HG03571 (cell line): ENCODE measurements around the gene PDLIM4.

Experiments
- ATAC-seq: cut with Tn5 transposase; IDR thresholded peaks from one replicate; pipeline ENCODE4 v1.9.1; 2021; ENCODE audit not compliant: unreplicated experiment

The PDLIM4 gene

GRCh38 chr5:132301344-132302271 is 44.1 kb downstream of the PDLIM4 start:
- ATAC-seq, result no peak

GRCh38 chr5:132302413-132302812 is 44.9 kb downstream of the PDLIM4 start:
- ATAC-seq, result no peak

DNA sequence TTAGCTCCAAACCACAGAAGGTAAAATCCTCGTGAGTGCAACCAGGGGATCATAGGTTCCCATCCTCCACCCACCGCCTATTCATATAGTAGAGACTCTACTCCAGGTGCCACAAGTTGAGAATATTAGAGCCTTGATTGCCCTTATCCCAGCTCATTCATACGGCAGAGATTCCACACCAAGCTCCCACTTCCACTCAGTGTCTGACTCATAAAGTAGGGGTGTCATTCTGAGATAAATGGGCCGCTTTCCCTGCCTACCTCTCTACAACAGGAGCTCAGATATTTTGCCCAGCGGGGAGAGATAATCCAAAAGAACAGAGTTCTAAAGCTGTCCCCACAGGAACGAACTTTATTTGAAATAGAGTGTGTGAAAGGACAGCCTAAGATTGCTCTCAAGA is 46.1 kb downstream of the PDLIM4 start:
- no peak for ATAC-seq

- no peak for ATAC-seq
Observed at GRCh38 chr5:132305420-132305819, 47.9 kb downstream of the PDLIM4 start.

GRCh38 chr5:132308701-132309100 is 51.2 kb downstream of the PDLIM4 start:
- ATAC-seq, result no peak

DNA sequence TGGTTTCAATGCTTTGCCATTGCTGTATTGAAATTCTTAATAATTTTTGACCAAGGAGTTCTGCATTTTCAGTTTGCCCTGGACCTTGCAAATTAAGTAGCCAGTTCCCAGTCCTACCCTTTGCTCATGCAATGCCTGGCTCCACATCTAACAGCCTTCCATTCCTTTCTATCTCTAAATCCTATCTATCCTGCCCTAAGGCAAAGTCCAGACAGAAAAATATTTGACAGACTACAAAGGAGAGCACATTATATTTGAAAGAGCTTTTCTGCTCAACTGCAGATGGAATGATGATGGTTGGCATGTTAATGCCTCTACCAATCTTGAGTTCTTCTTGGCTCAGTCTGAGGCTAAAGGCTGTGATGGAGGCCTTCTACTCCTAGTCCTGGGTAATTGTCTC is 52.2 kb downstream of the PDLIM4 start:
- ATAC-seq, result no peak

- no peak for ATAC-seq
Observed at GRCh38 chr5:132310141-132310834, 52.8 kb downstream of the PDLIM4 start.

GRCh38 chr5:132313366-132313765 is 55.9 kb downstream of the PDLIM4 start:
- no peak for ATAC-seq

GRCh38 chr5:132313961-132314432 is 56.5 kb downstream of the PDLIM4 start:
- ATAC-seq, result no peak

- ATAC-seq, result no peak
Observed at GRCh38 chr5:132315529-132316067, 58.1 kb downstream of the PDLIM4 start.

GRCh38 chr5:132319975-132320374 is 62.5 kb downstream of the PDLIM4 start:
- ATAC-seq, result no peak

- ATAC-seq, result no peak
Observed at GRCh38 chr5:132321109-132321721, 63.7 kb downstream of the PDLIM4 start.

GRCh38 chr5:132322266-132322665 is 64.8 kb downstream of the PDLIM4 start:
- ATAC-seq, result no peak
